Peyer's patch (tissue), 4 donors: ENCODE measurements around the gene LIN7B. TPM values are rescaled to one million over a fixed set of nuclear protein-coding genes. Genes with fewer than 3 reads are reported as not detected.
A peak's percentile ranks its signal among the peaks of the same experiment; 100 is the strongest.

Experiments used
- DNase-seq, 3 donors: peaks; one replicate each; pipeline ENCODE4 v3.0.0-alpha.2; 2017 to 2019
- H3K27ac ChIP-seq, 4 donors: fragments of 200-600 bp; sonication (generic); one replicate each; pipeline ENCODE4 v1.5.1; 2016 to 2019
- H3K27me3 ChIP-seq, 2 donors: fragments of 200-600 bp; sonication (generic); one replicate each; pipeline ENCODE4 v1.5.1; 2019
- H3K36me3 ChIP-seq, 3 donors: fragments of 200-600 bp; sonication (generic); one replicate each; pipeline ENCODE4 v1.5.1; 2016 to 2019
- H3K4me1 ChIP-seq, 4 donors: fragments of 200-600 bp; sonication (generic); one replicate each; pipeline ENCODE4 v1.5.1; 2016 to 2019
- H3K4me3 ChIP-seq, 4 donors: fragments of 200-600 bp; sonication (generic); 1 replicate in 3 of 4; 2 replicates in 1 of 4; pipeline ENCODE4 v1.5.1; 2016 to 2019; ENCODE audit warnings: mild to moderate bottlenecking in 1 of 4
- H3K9me3 ChIP-seq, 4 donors: fragments of 200-600 bp; sonication (generic); one replicate each; pipeline ENCODE4 v1.5.1; 2016 to 2019; ENCODE audit warnings: mild to moderate bottlenecking in 1 of 4
- POLR2A ChIP-seq, 2 donors: fragments of 450-650 bp; IDR thresholded peaks; one replicate each; pipeline ENCODE4 v1.5.1; 2017; ENCODE audit warnings: antibody characterized with exemption in 2 of 2, mild to moderate bottlenecking in 2 of 2, moderate library complexity in 2 of 2
- total RNA-seq, 4 donors: library from RNA; depleted of rRNA; stranded (reverse); fragments of >200 nt; gene quantifications; one replicate each; pipeline ENCODE4 v1.1.0, GENCODE V29; 2016
- TF ChIP-seq, protein P1 (sequence below), 6 experiments: fragments of 450-650 bp in 4 of 6; fragments of 200-600 bp in 2 of 6; sonication (generic) in 1 of 6; IDR thresholded peaks; one replicate each; pipeline ENCODE4 v1.5.1; 2017 to 2019; ENCODE audit warnings: antibody characterized with exemption in 6 of 6, mild to moderate bottlenecking in 3 of 6, moderate library complexity in 1 of 6

LIN7B gene
- total RNA-seq, 4 donors from 2014 or later = 13.5 to 29.4 (median 18.0) TPM; not detected in 1

DNA sequence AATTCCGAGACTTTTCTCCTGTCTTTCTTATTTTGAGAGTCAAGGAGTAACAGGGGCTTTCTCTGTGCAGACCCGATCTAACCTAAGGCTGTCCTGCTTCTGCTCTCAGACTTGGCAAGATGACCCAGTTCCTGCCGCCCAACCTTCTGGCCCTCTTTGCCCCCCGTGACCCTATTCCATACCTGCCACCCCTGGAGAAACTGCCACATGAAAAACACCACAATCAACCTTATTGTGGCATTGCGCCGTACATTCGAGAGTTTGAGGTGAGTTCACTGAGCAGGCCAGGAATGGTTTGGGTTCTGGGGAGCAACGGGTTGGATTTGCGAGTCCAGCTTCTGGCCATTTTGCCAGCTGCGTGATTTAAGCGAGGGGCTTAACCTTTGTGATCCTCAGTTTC lies 27.9 kb upstream of the LIN7B start:
- peaks cover 0 to 29% (median 5%) of the 10 kb centered on the region in 4 donors for H3K4me1 ChIP-seq
- peaks cover 0 to 22% (median 0%) of the 10 kb centered on the region in 3 donors for H3K36me3 ChIP-seq
- peak overlapping the region in 1 of 4 donors; percentile 82 for H3K27ac ChIP-seq
- H3K9me3 ChIP-seq = no peaks in the 10 kb centered on the region
- H3K27me3 ChIP-seq = no peaks in the 10 kb centered on the region
- DNase-seq = no peak
- TF ChIP-seq, protein P1, sequence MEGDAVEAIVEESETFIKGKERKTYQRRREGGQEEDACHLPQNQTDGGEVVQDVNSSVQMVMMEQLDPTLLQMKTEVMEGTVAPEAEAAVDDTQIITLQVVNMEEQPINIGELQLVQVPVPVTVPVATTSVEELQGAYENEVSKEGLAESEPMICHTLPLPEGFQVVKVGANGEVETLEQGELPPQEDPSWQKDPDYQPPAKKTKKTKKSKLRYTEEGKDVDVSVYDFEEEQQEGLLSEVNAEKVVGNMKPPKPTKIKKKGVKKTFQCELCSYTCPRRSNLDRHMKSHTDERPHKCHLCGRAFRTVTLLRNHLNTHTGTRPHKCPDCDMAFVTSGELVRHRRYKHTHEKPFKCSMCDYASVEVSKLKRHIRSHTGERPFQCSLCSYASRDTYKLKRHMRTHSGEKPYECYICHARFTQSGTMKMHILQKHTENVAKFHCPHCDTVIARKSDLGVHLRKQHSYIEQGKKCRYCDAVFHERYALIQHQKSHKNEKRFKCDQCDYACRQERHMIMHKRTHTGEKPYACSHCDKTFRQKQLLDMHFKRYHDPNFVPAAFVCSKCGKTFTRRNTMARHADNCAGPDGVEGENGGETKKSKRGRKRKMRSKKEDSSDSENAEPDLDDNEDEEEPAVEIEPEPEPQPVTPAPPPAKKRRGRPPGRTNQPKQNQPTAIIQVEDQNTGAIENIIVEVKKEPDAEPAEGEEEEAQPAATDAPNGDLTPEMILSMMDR (IDR thresholded peaks at IDR 0.05) = no peak
- no peak for TF ChIP-seq POLR2A (IDR thresholded peaks at IDR 0.05)
- peak overlapping the region; percentile 82 to 96 (median 91) for H3K4me3 ChIP-seq

DNA sequence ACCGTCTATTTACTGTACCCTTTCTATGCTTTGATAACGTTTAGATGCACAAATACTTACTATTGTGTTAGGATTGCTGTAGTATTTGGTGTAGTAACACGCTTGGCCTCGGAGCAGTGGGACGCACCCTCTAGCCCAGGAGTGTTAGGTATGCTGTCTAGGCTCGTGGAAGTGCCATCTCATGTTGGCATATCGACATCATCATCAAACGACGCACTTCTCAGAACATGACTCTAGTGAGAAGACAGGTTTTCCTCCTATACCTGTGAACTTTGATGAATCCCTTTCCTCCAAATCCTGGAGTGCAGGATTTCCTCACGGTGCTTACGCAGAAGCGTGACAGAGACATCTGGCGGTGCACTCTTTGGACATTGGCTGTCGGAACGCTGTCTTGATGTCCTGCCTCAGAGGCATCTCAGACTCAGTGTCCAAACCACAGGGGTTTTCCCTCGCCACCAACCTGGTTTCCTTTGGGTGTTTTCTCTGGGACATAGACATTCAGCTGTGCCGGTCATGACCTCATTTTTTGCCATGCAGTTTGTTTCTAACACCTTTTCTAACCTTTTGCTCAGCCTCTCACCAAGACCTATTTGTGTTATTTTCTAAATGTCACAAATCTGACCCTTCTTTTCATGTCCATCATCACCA lies 22.7 kb upstream of the LIN7B start:
- TF ChIP-seq, protein P1 (IDR thresholded peaks at IDR 0.05) = no peak
- TF ChIP-seq POLR2A (IDR thresholded peaks at IDR 0.05) = no peak
- H3K36me3 ChIP-seq = peaks cover 0 to 74% (median 0%) of the 10 kb centered on the region in 3 donors

DNA sequence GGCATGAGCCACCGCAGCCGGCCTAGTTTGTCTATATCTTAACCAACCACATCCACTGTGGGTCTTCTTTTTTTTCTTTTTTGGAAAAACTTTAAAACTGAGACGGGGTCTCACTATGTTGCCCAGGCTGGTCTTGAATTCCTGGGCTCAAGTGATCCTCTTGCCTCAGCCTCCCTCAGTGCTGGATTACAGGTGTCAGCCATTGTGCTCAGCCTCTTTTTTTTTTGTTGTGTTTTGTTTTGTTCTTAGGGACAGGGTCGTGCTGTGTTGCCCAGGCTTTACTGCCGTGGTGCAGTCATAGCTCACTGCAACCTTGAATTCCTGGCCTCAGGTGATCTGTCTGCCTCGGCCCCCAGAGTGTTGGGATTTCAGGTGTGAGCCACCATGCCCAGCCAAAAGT lies 21.5 kb upstream of the LIN7B start:
- H3K27ac ChIP-seq = no peak overlapping the region
- no peaks in the 10 kb centered on the region for H3K9me3 ChIP-seq
- DNase-seq = no peak
- no peaks in the 10 kb centered on the region for H3K27me3 ChIP-seq
- no peak overlapping the region for H3K4me3 ChIP-seq
- H3K4me1 ChIP-seq = peaks cover 0 to 6% (median 0%) of the 10 kb centered on the region in 4 donors
- no peak for TF ChIP-seq POLR2A (IDR thresholded peaks at IDR 0.05)
- TF ChIP-seq, protein P1 (IDR thresholded peaks at IDR 0.05) = no peak
- peaks cover 0 to 85% (median 0%) of the 10 kb centered on the region in 3 donors for H3K36me3 ChIP-seq

More for the DNA sequence above, 22.7 kb upstream of the LIN7B start:
- H3K4me1 ChIP-seq = peaks cover 0 to 18% (median under 1%) of the 10 kb centered on the region in 4 donors
- no peak for DNase-seq
- no peak overlapping the region for H3K4me3 ChIP-seq
- H3K9me3 ChIP-seq = no peaks in the 10 kb centered on the region
- H3K27me3 ChIP-seq = no peaks in the 10 kb centered on the region
- no peak overlapping the region for H3K27ac ChIP-seq

DNA sequence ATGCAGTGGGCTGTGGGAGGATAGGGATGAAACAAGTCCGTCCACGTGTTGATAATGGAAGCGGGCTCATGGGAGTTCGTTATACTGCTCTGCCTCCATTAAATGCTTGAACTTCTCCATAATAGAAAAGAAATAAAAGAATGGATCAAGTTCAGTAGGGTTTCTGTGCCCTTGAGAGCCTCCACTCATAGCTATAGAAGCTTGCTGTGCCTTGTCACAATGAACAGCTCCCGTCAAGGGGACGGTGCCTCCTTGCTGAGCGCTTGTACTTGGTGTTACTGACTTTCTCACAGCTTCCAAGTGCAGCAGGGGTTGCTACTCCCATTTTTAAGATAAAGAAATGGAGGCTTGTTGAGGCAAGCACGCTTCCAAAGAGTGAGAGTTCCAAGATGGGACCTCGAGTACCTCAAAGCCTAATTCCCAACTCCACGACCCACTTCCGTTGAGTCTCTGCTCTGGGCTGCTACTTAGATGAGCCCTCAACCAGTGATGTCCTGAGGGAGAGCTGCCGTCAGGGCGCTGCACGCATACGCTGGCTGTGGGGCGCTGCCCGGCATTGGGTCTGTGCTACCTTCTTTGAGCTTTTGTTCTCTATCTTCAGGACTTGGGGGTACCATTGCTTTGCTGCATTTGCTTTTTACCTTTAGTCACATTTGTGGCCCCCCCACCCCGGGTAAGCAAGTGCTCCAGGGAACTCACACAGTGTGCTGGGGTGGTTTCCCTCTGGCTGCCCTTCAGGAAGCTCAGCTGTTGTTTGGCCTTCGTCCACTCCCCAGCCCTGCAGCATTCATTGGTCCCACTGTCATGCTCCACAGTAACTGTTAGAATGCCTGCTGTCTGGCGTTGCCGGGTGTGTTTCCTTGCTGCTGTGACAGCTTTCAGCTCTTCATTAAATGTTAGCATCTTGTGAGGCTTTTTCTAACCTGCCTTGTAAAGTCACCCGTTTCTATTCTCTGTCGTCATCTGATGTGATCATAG lies 19.4 kb upstream of the LIN7B start:
- H3K9me3 ChIP-seq = no peaks in the 10 kb centered on the region
- H3K4me3 ChIP-seq = no peak overlapping the region
- no peaks in the 10 kb centered on the region for H3K4me1 ChIP-seq
- no peak overlapping the region for H3K27ac ChIP-seq
- no peaks in the 10 kb centered on the region for H3K27me3 ChIP-seq
- TF ChIP-seq POLR2A (IDR thresholded peaks at IDR 0.05) = no peak
- TF ChIP-seq, protein P1 (IDR thresholded peaks at IDR 0.05) = no peak
- no peak for DNase-seq
- H3K36me3 ChIP-seq = peaks cover 0 to 100% (median 4%) of the 10 kb centered on the region in 3 donors

DNA sequence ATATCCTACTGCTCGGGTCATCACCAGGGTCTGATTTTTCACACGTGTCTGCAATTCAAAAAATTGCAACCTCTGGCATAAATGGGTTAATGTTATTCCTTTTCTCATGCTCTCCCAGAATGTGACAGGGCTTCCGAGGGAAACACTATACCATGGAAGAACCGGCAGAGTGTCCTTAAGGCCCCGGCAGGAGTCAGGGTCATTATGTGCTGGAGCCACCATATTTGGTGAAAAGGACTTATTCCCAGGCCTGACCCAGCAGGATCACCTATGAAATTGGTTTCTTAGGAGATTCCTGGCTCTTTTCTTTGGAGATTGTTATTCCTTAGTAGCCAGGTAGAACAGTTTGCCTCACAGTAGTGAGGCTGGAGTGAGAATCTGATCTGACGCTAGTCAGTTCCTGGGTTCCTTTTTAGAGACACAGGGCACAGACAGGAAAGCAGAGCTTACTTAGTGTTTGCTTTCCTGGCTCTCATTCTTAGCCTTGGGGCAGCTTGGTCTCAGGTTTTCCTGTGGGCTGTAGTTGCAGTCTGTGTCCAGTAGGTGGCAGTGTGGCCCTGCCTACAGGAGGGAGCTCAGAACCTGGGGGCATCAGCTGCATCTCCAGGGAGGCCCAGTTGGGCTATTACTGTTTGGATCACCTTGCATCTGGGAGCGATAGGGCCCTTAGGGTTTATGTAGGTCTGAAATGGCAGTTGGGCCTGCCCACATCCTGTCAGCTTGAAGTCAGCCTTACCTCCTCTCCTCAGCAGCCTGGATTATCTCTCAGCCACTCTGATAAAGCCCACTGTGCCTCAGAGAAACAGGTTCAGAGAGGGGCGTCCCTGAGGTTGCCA lies 16.5 kb upstream of the LIN7B start:
- DNase-seq = peak; percentile 59 to 84 (median 76)
- Histone ChIP-seq H3K27me3 (no peaks in the 10 kb centered on the region), H3K4me3 (no peak overlapping the region), H3K27ac (no peak overlapping the region), H3K4me1 (no peaks in the 10 kb centered on the region), H3K36me3 (peaks cover 0 to 100% (median 4%) of the 10 kb centered on the region in 3 donors), H3K9me3 (no peaks in the 10 kb centered on the region)
- TF ChIP-seq, protein P1 (IDR thresholded peaks at IDR 0.05) = peak; percentile 95 to 98 (median 97)
- TF ChIP-seq POLR2A (IDR thresholded peaks at IDR 0.05) = no peak
